HepG2 (cell line): ENCODE data around the gene LRRC25. TPM values are rescaled to one million over a fixed set of nuclear protein-coding genes. Genes with fewer than 3 reads are reported as not detected.

Source experiments
- CHCHD3 ChIP-seq: sonication (generic); formaldehyde crosslinking; IDR thresholded peaks from 2 replicates; pipeline ENCODE4 v1.8.0; 2022; ENCODE audit warnings: mild to moderate bottlenecking, missing genetic modification reagents, moderate library complexity
- PCBP1 ChIP-seq: fragments of 200-400 bp; formaldehyde crosslinking; IDR thresholded peaks from 2 replicates; pipeline ENCODE4 v1.6.1; 2017; ENCODE audit warnings: mild to moderate bottlenecking, low read depth, low read length, borderline replicate concordance
- RBM39 ChIP-seq: fragments of 200-400 bp; formaldehyde crosslinking; IDR thresholded peaks from one replicate; pipeline ENCODE4 v1.6.1; 2018; ENCODE audit warnings: antibody characterized with exemption, mild to moderate bottlenecking, low read depth, low read length; ENCODE audit not compliant: poor library complexity, severe bottlenecking
- ZFP36L1 ChIP-seq: sonication (generic); formaldehyde crosslinking; IDR thresholded peaks from 2 replicates; pipeline ENCODE4 v1.8.0; 2022; ENCODE audit warnings: mild to moderate bottlenecking, missing genetic modification reagents, moderate library complexity
- ZNF260 ChIP-seq: sonication (generic); formaldehyde crosslinking; IDR thresholded peaks from 2 replicates; pipeline ENCODE4 v1.4.0; 2020; ENCODE audit warnings: missing genetic modification reagents, low read depth, mild to moderate bottlenecking, borderline replicate concordance
- ZNF350 ChIP-seq: sonication (generic); formaldehyde crosslinking; IDR thresholded peaks from 2 replicates; pipeline ENCODE4 v1.4.0; 2020; ENCODE audit warnings: mild to moderate bottlenecking, low read depth, missing genetic modification reagents, borderline replicate concordance
- ZNF605 ChIP-seq: sonication (generic); formaldehyde crosslinking; IDR thresholded peaks from 2 replicates; pipeline ENCODE4 v1.8.0; 2022; ENCODE audit warnings: mild to moderate bottlenecking, missing genetic modification reagents
- ZNF790 ChIP-seq: sonication (generic); formaldehyde crosslinking; IDR thresholded peaks from 2 replicates; pipeline ENCODE4 v1.8.0; 2022; ENCODE audit warnings: missing genetic modification reagents, mild to moderate bottlenecking, borderline replicate concordance
- polyA plus RNA-seq, 8 experiments: library from polyadenylated mRNA; depleted of rRNA in 3 of 8; stranded (reverse) in 7 of 8; unstranded in 1 of 8; fragments of >200 nt; fragmentation: Illumina TruSeq in 4 of 8; extraction: Trizol in 4 of 8; gene quantifications; 2 replicates each; pipeline versions ENCODE4 v1.2.1 to v1.2.3, GENCODE V29; 2011 to 2016; ENCODE audit warnings: low read depth in 4 of 8, missing spikeins in 1 of 8, mixed read lengths in 1 of 8; ENCODE audit not compliant: insufficient read depth in 1 of 8
- total RNA-seq, 5 experiments: library from RNA; depleted of rRNA; stranded (reverse); fragments of >200 nt; fragmentation: Illumina TruSeq; extraction: Trizol; gene quantifications; 2 replicates each; pipeline ENCODE4 v1.2.3, GENCODE V29; 2016; ENCODE audit warnings: low read depth in 1 of 5
- TF ChIP-seq, protein P1 (sequence below): sonication (generic); formaldehyde crosslinking; IDR thresholded peaks from 2 replicates; pipeline ENCODE4 v1.4.0; 2020; ENCODE audit warnings: missing genetic modification reagents
- TF ChIP-seq, protein P2 (sequence below): sonication (generic); formaldehyde crosslinking; conservative IDR thresholded peaks from 2 replicates; pipeline ENCODE4 v1.4.0; 2020; ENCODE audit warnings: missing genetic modification reagents
- TF ChIP-seq, protein P3 (sequence below): sonication (generic); formaldehyde crosslinking; IDR thresholded peaks from 2 replicates; pipeline ENCODE4 v1.4.0; 2020; ENCODE audit warnings: mild to moderate bottlenecking, missing genetic modification reagents
- TF ChIP-seq, protein P4 (sequence below): sonication (generic); formaldehyde crosslinking; IDR thresholded peaks from 2 replicates; pipeline ENCODE4 v1.8.0; 2022; ENCODE audit warnings: mild to moderate bottlenecking, missing genetic modification reagents, moderate library complexity
- TF ChIP-seq, protein P5 (sequence below): sonication (generic); formaldehyde crosslinking; IDR thresholded peaks from 2 replicates; pipeline ENCODE4 v1.8.0; 2022; ENCODE audit warnings: mild to moderate bottlenecking, missing genetic modification reagents

LRRC25 gene
- total and polyA plus RNA-seq, 2 of the 13 experiments (the other 11 are each of a cell fraction or from before 2014, with no cell fraction given): 0.13 to 0.53 TPM

DNA sequence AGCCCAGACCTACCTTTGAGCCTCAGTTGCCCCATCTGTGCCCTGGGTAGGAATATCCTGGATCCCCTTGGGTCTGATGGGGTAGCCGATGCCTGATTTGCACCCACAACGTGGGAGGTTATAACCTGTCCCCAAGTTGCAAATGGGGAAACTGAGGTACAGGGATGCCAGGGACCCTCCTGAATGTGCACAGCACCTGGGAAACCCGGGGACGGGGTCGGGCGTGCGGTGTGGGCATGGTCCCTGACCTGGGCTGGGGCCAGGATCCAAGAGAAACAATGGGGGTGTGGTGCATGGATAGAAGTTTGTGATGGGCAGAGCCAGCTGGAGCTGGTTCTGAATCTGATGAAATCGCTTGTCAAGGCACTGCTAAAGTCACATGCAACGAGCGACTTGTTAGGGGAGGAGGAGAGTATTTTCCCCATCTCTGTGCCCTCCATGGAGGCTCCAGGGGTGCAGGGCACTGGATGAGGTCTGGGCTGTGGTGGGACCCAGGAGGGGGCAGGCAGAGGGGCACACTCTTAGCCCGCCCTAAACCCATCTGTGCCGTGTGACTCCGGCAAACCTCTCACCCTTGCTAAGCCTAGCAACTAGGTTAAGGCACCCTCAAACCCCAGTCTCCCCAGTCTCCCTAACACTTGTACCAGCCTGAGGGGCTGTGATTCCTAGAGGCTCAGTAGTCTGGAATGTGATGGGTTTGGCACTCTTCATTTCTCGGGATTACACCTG, 10.7 kb downstream of the LRRC25 start (continued):
- TF ChIP-seq, protein P1, sequence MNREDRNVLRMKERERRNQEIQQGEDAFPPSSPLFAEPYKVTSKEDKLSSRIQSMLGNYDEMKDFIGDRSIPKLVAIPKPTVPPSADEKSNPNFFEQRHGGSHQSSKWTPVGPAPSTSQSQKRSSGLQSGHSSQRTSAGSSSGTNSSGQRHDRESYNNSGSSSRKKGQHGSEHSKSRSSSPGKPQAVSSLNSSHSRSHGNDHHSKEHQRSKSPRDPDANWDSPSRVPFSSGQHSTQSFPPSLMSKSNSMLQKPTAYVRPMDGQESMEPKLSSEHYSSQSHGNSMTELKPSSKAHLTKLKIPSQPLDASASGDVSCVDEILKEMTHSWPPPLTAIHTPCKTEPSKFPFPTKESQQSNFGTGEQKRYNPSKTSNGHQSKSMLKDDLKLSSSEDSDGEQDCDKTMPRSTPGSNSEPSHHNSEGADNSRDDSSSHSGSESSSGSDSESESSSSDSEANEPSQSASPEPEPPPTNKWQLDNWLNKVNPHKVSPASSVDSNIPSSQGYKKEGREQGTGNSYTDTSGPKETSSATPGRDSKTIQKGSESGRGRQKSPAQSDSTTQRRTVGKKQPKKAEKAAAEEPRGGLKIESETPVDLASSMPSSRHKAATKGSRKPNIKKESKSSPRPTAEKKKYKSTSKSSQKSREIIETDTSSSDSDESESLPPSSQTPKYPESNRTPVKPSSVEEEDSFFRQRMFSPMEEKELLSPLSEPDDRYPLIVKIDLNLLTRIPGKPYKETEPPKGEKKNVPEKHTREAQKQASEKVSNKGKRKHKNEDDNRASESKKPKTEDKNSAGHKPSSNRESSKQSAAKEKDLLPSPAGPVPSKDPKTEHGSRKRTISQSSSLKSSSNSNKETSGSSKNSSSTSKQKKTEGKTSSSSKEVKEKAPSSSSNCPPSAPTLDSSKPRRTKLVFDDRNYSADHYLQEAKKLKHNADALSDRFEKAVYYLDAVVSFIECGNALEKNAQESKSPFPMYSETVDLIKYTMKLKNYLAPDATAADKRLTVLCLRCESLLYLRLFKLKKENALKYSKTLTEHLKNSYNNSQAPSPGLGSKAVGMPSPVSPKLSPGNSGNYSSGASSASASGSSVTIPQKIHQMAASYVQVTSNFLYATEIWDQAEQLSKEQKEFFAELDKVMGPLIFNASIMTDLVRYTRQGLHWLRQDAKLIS: peak; percentile 17
- TF ChIP-seq ZNF605 (no peak), RBM39 (peak; percentile 67), ZNF790 (CRISPR knock-in tag) (no peak), ZNF260 (CRISPR knock-in tag) (no peak), ZNF350 (no peak), PCBP1 (no peak), ZFP36L1 (CRISPR knock-in tag) (0 out of 2 replicates have a peak, but pooled peaks have one; percentile 46), CHCHD3 (no peak)
- TF ChIP-seq, protein P2, sequence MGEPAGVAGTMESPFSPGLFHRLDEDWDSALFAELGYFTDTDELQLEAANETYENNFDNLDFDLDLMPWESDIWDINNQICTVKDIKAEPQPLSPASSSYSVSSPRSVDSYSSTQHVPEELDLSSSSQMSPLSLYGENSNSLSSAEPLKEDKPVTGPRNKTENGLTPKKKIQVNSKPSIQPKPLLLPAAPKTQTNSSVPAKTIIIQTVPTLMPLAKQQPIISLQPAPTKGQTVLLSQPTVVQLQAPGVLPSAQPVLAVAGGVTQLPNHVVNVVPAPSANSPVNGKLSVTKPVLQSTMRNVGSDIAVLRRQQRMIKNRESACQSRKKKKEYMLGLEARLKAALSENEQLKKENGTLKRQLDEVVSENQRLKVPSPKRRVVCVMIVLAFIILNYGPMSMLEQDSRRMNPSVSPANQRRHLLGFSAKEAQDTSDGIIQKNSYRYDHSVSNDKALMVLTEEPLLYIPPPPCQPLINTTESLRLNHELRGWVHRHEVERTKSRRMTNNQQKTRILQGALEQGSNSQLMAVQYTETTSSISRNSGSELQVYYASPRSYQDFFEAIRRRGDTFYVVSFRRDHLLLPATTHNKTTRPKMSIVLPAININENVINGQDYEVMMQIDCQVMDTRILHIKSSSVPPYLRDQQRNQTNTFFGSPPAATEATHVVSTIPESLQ (CRISPR knock-in tag): no peak
- TF ChIP-seq, protein P3, sequence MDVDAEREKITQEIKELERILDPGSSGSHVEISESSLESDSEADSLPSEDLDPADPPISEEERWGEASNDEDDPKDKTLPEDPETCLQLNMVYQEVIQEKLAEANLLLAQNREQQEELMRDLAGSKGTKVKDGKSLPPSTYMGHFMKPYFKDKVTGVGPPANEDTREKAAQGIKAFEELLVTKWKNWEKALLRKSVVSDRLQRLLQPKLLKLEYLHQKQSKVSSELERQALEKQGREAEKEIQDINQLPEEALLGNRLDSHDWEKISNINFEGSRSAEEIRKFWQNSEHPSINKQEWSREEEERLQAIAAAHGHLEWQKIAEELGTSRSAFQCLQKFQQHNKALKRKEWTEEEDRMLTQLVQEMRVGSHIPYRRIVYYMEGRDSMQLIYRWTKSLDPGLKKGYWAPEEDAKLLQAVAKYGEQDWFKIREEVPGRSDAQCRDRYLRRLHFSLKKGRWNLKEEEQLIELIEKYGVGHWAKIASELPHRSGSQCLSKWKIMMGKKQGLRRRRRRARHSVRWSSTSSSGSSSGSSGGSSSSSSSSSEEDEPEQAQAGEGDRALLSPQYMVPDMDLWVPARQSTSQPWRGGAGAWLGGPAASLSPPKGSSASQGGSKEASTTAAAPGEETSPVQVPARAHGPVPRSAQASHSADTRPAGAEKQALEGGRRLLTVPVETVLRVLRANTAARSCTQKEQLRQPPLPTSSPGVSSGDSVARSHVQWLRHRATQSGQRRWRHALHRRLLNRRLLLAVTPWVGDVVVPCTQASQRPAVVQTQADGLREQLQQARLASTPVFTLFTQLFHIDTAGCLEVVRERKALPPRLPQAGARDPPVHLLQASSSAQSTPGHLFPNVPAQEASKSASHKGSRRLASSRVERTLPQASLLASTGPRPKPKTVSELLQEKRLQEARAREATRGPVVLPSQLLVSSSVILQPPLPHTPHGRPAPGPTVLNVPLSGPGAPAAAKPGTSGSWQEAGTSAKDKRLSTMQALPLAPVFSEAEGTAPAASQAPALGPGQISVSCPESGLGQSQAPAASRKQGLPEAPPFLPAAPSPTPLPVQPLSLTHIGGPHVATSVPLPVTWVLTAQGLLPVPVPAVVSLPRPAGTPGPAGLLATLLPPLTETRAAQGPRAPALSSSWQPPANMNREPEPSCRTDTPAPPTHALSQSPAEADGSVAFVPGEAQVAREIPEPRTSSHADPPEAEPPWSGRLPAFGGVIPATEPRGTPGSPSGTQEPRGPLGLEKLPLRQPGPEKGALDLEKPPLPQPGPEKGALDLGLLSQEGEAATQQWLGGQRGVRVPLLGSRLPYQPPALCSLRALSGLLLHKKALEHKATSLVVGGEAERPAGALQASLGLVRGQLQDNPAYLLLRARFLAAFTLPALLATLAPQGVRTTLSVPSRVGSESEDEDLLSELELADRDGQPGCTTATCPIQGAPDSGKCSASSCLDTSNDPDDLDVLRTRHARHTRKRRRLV (CRISPR knock-in tag): peak; percentile 54; the same call in 1 of the 2 replicates
- TF ChIP-seq, protein P4, sequence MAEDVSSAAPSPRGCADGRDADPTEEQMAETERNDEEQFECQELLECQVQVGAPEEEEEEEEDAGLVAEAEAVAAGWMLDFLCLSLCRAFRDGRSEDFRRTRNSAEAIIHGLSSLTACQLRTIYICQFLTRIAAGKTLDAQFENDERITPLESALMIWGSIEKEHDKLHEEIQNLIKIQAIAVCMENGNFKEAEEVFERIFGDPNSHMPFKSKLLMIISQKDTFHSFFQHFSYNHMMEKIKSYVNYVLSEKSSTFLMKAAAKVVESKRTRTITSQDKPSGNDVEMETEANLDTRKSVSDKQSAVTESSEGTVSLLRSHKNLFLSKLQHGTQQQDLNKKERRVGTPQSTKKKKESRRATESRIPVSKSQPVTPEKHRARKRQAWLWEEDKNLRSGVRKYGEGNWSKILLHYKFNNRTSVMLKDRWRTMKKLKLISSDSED (CRISPR knock-in tag): no peak
- TF ChIP-seq, protein P5, sequence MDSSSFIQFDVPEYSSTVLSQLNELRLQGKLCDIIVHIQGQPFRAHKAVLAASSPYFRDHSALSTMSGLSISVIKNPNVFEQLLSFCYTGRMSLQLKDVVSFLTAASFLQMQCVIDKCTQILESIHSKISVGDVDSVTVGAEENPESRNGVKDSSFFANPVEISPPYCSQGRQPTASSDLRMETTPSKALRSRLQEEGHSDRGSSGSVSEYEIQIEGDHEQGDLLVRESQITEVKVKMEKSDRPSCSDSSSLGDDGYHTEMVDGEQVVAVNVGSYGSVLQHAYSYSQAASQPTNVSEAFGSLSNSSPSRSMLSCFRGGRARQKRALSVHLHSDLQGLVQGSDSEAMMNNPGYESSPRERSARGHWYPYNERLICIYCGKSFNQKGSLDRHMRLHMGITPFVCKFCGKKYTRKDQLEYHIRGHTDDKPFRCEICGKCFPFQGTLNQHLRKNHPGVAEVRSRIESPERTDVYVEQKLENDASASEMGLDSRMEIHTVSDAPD (CRISPR knock-in tag): no peak
